Activated CD8-positive, alpha-beta memory T cell treated with anti-CD3 and anti-CD28 coated beads, Interleukin-2, amount 50 U/mL, for 1 hour (primary cell): ENCODE data around the gene ETHE1.
"Not testable (repeated sequence)": the region's sequence is repeated elsewhere in the genome, so short reads cannot be mapped to it uniquely, and the experiment has no call there.

ENCODE experiments used
- DNase-seq: peaks from one replicate; pipeline ENCODE4 v3.0.0-alpha.2; 2020; ENCODE audit errors: extremely low read depth

ETHE1 gene

DNA sequence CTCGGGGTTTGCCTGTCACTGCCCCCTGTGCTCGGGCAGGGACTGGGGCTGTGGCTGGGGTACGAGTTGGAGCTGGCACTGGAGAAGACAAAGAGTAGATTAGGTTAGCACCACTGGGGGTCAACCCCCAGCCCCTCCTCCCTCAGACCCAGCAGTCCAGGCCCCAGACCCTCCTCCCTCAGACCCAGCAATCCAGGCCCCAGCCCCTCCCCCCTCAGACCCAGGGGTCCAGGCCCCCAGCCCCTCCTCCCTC is 25.1 kb upstream of the ETHE1 start:
- DNase-seq = no peak

DNA sequence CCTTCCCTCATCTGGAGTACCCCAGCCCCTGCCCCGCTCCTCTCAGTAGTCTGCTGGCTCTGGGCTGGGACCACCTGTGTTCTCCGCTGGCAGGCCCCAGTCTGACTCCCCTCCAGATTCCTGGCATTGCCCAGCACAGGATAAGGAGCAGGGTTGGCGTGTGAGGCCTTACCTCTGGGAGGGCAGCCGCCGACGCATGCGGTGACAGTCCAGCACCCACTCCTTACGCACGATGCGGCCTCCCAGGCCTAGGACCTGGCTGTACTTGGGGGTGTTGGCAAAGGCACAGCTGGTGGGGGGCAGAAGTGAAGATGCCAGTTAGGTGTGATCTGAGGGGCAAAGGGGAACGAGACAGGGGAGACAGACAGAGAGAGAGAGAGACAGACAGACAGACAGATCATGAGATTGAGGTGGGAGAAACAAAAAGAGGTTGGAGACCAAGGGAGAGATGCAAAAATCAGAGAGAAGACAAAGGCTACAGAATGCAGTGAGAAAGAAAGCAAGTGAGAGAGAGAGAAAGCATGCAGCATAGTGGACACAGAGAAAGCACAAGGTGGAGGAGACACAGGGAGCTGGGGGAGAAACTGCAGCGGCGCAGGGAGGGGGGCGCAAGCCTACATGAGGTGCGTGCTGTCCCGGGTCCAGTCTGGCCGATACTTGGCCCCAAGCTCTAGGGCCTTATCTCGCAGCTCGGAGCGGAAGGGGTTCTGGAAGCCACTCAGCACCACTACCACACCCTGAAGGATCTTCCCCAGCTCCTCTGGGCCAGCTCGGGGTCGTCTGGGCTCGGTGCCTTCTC is 24.6 kb upstream of the ETHE1 start:
- no peak for DNase-seq

DNA sequence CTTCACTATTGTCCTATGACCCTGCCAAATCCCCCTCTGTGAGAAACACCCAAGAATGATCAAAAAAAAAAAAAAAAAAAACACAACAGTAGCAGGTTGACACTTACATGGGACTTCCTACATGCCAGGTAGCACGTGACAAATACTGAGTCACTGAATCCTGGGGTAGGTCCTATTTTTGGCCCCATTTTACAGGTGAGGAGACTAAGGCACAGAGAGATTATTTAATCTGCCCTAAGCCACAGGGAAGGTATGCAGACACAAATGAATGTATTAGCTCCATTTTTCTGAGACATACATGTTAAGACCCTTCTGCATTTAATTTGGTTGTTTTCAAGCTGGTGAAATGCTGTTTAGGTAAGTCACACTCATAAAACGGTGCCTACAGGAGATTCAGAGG is 21.7 kb upstream of the ETHE1 start:
- DNase-seq = no peak

GRCh38 chr19:43547926-43548325 is 20.9 kb upstream of the ETHE1 start:
- not testable (repeated sequence) for DNase-seq

- no peak for DNase-seq
Measured at GRCh38 chr19:43546581-43546980, 19.6 kb upstream of the ETHE1 start.

GRCh38 chr19:43545981-43546380 is 19.0 kb upstream of the ETHE1 start:
- no peak for DNase-seq

DNA sequence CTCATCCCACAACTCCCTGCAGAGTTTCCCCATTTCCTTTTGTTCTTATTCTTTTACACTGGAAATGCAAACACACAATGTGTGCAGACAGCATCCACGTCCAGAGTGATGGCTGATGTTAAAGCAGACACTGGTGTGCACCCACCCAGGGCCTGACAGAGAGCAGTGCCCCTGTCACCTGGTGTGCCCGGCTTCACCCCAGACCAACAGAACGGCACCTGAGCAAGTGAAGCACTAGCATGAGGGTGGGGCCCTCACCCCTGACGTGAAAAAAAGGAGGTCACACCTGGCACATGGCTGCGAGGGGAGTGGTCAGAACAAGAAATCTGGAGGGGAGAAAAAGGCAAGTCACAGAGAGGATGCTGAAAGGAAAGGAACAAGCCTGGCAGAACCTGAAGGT is 18.3 kb upstream of the ETHE1 start:
- DNase-seq = no peak

DNA sequence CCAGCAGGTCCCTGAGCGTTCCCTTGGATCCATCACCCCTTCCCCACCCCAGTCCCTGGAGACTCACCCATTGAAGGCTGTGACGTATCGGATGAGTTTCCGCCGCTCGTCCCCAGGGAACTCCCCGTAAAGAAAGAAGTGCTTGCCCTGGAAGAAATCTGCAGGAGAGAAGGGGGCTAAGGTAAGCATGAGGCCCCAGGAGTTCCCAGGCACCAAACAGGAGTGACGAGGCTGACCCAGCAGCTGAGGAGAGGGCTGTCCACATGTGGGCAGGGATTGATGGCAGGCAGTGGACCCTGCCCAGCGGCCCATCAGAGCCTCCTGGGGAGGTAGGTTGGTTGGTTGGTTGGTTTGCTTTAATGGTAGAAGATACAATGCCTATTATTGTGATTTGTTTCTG is 17.1 kb upstream of the ETHE1 start:
- DNase-seq = no peak

- DNase-seq = no peak
Measured at GRCh38 chr19:43541920-43542650, 15.1 kb upstream of the ETHE1 start.

- DNase-seq = no peak
Measured at GRCh38 chr19:43540381-43540780, 13.4 kb upstream of the ETHE1 start.

- no peak for DNase-seq
Measured at GRCh38 chr19:43538922-43539321, 11.9 kb upstream of the ETHE1 start.

GRCh38 chr19:43534816-43535761 is 8.1 kb upstream of the ETHE1 start:
- DNase-seq = no peak

- DNase-seq = no peak
Measured at GRCh38 chr19:43534305-43534815, 7.4 kb upstream of the ETHE1 start.

GRCh38 chr19:43533546-43534304 is 6.7 kb upstream of the ETHE1 start:
- peak; percentile 96 for DNase-seq

DNA sequence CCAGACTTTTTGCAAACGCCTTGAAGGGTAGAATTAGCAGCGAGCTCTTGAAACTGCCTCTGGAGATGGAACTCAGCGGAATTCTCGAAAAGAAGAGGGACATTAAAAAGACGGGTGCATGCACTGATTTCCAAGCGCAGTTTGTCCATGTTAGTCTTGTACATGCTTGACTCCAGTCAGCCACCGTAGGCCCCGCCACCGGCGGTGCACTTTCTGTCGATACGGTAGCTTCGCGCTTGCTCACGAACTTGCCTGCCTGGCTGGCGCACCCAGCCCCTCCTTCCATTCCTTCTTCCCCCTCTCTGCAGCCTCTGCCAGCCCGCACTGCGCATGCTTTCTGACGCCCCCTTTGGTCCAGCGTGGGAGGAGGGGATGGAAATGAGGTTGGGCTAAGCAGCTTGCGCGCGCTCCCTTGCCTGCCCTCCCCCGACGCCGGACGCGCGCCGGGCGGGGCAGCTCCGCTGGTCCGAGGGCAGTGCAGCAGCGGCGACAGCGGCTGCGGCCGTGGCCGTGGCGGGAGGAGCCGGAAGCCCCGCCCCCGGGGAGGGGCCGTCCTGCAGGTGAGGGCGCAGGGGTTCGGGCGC is 6.1 kb upstream of the ETHE1 start, which contains the start of gene ZNF575:
Gene ZNF575 (plus strand): TSS at position 227 of the 584 bp plus-strand sequence. CDS start 1,235 bp downstream, outside the sequence.
- peak; percentile 53 for DNase-seq

- no peak for DNase-seq
Measured at GRCh38 chr19:43532571-43532961, 5.6 kb upstream of the ETHE1 start.

DNA sequence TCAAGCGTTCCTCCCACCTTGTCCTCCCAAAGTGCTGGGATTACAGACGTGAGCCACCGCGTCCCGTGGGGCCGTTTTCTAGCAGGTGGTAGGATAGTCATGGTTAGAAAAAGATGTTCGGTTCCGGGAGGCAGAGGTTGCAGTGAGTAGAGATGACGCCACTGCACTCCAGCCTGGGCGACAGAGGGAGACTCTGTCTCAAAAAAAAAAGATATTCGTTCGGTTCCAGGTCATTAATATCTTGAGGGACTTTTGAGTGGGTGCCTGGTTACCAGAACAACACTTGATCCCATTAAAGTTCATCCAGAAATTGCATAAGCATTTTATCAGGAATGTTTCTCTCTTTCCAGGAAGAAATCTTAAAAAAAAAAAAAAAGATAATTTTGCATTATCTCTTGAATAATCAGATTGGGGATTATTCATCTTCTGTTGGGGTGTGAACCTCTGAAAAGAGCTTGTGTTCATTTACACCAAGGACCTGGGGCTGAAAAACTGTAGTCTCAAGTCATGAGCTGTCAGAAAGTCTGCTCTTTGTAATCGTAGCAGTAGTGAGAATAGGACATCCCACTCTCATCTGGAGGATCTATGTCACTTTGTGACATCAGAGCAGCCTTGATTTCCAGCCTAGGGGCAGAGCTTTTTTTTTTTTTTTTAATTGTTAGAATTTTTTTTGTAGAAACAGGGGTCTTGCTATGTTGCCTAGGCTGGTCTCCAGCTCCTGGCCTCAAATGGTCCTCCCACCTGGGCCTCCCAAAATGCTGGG is 1.0 kb upstream of the ETHE1 start:
- DNase-seq = no peak

- DNase-seq = no peak
Measured at GRCh38 chr19:43525836-43526771, 897 bp downstream of the ETHE1 start.
